HepG2 (cell line): ENCODE measurements around the gene CALR. TPM values are rescaled to one million over a fixed set of nuclear protein-coding genes. Genes with fewer than 3 reads are reported as not detected.

Source experiments
- ARNT ChIP-seq: fragments of 450-650 bp; IDR thresholded peaks from 2 replicates; pipeline ENCODE4 v1.6.1; 2017
- KDM2A ChIP-seq: sonication (generic); formaldehyde crosslinking; IDR thresholded peaks from 2 replicates; pipeline ENCODE4 v1.4.0; 2020; ENCODE audit warnings: low read depth, missing genetic modification reagents, borderline replicate concordance
- SNAI1 ChIP-seq: sonication (generic); formaldehyde crosslinking; IDR thresholded peaks from 2 replicates; pipeline ENCODE4 v1.5.0; 2020; ENCODE audit warnings: mild to moderate bottlenecking, missing genetic modification reagents, borderline replicate concordance
- SOX5 ChIP-seq: IDR thresholded peaks from 2 replicates; pipeline ENCODE4 v1.6.1; 2016; ENCODE audit warnings: borderline replicate concordance
- U2AF1 ChIP-seq: fragments of 200-400 bp; formaldehyde crosslinking; optimal IDR thresholded peaks from 2 replicates; pipeline ENCODE3; 2017; ENCODE audit warnings: mild to moderate bottlenecking, low read depth, low read length
- ZNF136 ChIP-seq: sonication (generic); formaldehyde crosslinking; IDR thresholded peaks from 2 replicates; pipeline ENCODE4 v1.8.1; 2022; ENCODE audit warnings: low read depth, mild to moderate bottlenecking, moderate library complexity, missing genetic modification reagents
- ZNF382 ChIP-seq: sonication (generic); formaldehyde crosslinking; IDR thresholded peaks from 2 replicates; pipeline ENCODE4 v1.5.0; 2020; ENCODE audit warnings: missing genetic modification reagents, mild to moderate bottlenecking, borderline replicate concordance
- ZNF549 ChIP-seq: sonication (generic); formaldehyde crosslinking; IDR thresholded peaks from 2 replicates; pipeline ENCODE4 v1.5.0; 2020; ENCODE audit warnings: missing genetic modification reagents
- polyA plus RNA-seq, 8 experiments: library from polyadenylated mRNA; depleted of rRNA in 3 of 8; stranded (reverse) in 7 of 8; unstranded in 1 of 8; fragments of >200 nt; fragmentation: Illumina TruSeq in 4 of 8; extraction: Trizol in 4 of 8; gene quantifications; 2 replicates each; pipeline versions ENCODE4 v1.2.1 to v1.2.3, GENCODE V29; 2011 to 2016; ENCODE audit warnings: low read depth in 4 of 8, missing spikeins in 1 of 8, mixed read lengths in 1 of 8; ENCODE audit not compliant: insufficient read depth in 1 of 8
- total RNA-seq, 5 experiments: library from RNA; depleted of rRNA; stranded (reverse); fragments of >200 nt; fragmentation: Illumina TruSeq; extraction: Trizol; gene quantifications; 2 replicates each; pipeline ENCODE4 v1.2.3, GENCODE V29; 2016; ENCODE audit warnings: low read depth in 1 of 5
- TF ChIP-seq, protein P1 (sequence below): sonication (generic); formaldehyde crosslinking; IDR thresholded peaks from 2 replicates; pipeline ENCODE4 v1.5.0; 2020; ENCODE audit warnings: mild to moderate bottlenecking, missing genetic modification reagents, borderline replicate concordance
- TF ChIP-seq, protein P2 (sequence below): IDR thresholded peaks from 2 replicates; pipeline ENCODE4 v1.6.1; 2016; ENCODE audit warnings: missing genetic modification reagents, missing compliant biosample characterization
- TF ChIP-seq, protein P3 (sequence below): sonication (generic); formaldehyde crosslinking; IDR thresholded peaks from 2 replicates; pipeline ENCODE4 v1.5.1; 2020; ENCODE audit warnings: missing genetic modification reagents, mild to moderate bottlenecking, borderline replicate concordance
- TF ChIP-seq, protein P4 (sequence below): sonication (generic); formaldehyde crosslinking; IDR thresholded peaks from 2 replicates; pipeline ENCODE4 v1.4.0; 2020; ENCODE audit warnings: missing genetic modification reagents
- TF ChIP-seq, protein P5 (sequence below): sonication (generic); formaldehyde crosslinking; IDR thresholded peaks from 2 replicates; pipeline ENCODE4 v1.4.0; 2020; ENCODE audit warnings: mild to moderate bottlenecking, low read depth, missing genetic modification reagents
- TF ChIP-seq, protein P6 (sequence below): sonication (generic); formaldehyde crosslinking; IDR thresholded peaks from 2 replicates; pipeline ENCODE4 v1.4.0; 2020; ENCODE audit warnings: low read depth, mild to moderate bottlenecking, missing genetic modification reagents
- TF ChIP-seq, protein P7 (sequence below): sonication (generic); formaldehyde crosslinking; IDR thresholded peaks from 2 replicates; pipeline ENCODE4 v1.4.0; 2020; ENCODE audit warnings: mild to moderate bottlenecking, missing genetic modification reagents

Gene CALR
- total and polyA plus RNA-seq, 2 of the 13 experiments (the other 11 are each of a cell fraction or from before 2014, with no cell fraction given) = 898 to 934 TPM

DNA sequence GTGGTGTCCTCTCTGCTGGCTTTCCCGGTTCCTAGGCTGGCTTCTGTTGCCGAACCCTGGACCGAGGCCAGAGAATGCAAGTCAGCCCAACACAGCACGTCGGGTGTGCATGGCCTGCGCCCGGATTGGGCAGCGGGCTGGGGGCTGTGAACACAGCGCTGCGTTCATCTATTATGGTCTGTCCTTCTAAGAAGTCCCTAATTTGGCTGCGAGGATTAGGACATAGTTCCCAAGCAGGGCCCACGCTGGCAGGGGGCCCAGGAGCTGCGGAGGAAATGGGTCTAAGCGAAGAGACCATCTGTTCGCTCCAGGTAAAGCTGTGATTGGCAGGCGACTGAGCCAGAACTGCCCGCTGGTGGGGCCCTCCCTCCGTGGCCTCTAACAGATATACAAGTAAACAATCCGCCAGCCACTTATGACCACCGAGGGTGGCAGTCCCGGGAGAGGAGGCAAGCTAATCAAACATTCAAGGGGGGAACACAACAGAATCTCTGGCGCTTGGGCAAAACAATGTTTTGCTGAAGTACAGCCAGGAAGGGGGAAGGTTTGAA, 25.3 kb upstream of the CALR start (continued):
- TF ChIP-seq, protein P1, sequence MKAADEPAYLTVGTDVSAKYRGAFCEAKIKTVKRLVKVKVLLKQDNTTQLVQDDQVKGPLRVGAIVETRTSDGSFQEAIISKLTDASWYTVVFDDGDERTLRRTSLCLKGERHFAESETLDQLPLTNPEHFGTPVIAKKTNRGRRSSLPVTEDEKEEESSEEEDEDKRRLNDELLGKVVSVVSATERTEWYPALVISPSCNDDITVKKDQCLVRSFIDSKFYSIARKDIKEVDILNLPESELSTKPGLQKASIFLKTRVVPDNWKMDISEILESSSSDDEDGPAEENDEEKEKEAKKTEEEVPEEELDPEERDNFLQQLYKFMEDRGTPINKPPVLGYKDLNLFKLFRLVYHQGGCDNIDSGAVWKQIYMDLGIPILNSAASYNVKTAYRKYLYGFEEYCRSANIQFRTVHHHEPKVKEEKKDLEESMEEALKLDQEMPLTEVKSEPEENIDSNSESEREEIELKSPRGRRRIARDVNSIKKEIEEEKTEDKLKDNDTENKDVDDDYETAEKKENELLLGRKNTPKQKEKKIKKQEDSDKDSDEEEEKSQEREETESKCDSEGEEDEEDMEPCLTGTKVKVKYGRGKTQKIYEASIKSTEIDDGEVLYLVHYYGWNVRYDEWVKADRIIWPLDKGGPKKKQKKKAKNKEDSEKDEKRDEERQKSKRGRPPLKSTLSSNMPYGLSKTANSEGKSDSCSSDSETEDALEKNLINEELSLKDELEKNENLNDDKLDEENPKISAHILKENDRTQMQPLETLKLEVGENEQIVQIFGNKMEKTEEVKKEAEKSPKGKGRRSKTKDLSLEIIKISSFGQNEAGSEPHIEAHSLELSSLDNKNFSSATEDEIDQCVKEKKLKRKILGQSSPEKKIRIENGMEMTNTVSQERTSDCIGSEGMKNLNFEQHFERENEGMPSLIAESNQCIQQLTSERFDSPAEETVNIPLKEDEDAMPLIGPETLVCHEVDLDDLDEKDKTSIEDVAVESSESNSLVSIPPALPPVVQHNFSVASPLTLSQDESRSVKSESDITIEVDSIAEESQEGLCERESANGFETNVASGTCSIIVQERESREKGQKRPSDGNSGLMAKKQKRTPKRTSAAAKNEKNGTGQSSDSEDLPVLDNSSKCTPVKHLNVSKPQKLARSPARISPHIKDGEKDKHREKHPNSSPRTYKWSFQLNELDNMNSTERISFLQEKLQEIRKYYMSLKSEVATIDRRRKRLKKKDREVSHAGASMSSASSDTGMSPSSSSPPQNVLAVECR (CRISPR knock-in tag) = peak; percentile 43; the same call in 1 of the 2 replicates
- TF ChIP-seq, protein P2, sequence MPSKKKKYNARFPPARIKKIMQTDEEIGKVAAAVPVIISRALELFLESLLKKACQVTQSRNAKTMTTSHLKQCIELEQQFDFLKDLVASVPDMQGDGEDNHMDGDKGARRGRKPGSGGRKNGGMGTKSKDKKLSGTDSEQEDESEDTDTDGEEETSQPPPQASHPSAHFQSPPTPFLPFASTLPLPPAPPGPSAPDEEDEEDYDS (CRISPR knock-in tag) = peak; percentile 31; the same call in 1 of the 2 replicates
- TF ChIP-seq, protein P3, sequence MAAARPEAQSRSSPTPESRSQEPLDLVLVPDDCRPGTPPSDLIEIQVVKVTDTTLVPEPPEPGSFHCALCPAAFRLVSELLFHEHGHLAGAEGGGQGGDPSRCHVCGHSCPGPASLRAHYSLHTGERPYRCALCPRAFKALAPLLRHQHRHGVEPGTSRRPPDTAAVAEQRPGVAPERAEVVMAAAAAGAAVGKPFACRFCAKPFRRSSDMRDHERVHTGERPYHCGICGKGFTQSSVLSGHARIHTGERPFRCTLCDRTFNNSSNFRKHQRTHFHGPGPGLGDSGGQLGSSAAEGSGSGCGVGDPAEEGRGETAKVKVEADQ = no peak
- TF ChIP-seq ARNT (no peak), U2AF1 (no peak), SNAI1 (CRISPR knock-in tag) (no peak), ZNF549 (CRISPR knock-in tag) (no peak), KDM2A (peak; percentile 66), ZNF136 (0 out of 2 replicates have a peak, but pooled peaks have one; percentile 69), ZNF382 (CRISPR knock-in tag) (no peak), SOX5 (peak; percentile 29; the same call in 1 of the 2 replicates)
- TF ChIP-seq, protein P4, sequence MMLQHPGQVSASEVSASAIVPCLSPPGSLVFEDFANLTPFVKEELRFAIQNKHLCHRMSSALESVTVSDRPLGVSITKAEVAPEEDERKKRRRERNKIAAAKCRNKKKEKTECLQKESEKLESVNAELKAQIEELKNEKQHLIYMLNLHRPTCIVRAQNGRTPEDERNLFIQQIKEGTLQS (CRISPR knock-in tag) = no peak
- TF ChIP-seq, protein P5, sequence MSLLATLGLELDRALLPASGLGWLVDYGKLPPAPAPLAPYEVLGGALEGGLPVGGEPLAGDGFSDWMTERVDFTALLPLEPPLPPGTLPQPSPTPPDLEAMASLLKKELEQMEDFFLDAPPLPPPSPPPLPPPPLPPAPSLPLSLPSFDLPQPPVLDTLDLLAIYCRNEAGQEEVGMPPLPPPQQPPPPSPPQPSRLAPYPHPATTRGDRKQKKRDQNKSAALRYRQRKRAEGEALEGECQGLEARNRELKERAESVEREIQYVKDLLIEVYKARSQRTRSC (CRISPR knock-in tag) = 0 out of 2 replicates have a peak, but pooled peaks have one; percentile 39
- TF ChIP-seq, protein P6, sequence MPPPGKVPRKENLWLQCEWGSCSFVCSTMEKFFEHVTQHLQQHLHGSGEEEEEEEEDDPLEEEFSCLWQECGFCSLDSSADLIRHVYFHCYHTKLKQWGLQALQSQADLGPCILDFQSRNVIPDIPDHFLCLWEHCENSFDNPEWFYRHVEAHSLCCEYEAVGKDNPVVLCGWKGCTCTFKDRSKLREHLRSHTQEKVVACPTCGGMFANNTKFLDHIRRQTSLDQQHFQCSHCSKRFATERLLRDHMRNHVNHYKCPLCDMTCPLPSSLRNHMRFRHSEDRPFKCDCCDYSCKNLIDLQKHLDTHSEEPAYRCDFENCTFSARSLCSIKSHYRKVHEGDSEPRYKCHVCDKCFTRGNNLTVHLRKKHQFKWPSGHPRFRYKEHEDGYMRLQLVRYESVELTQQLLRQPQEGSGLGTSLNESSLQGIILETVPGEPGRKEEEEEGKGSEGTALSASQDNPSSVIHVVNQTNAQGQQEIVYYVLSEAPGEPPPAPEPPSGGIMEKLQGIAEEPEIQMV (CRISPR knock-in tag) = 0 out of 2 replicates have a peak, but pooled peaks have one; percentile 45
- TF ChIP-seq, protein P7, sequence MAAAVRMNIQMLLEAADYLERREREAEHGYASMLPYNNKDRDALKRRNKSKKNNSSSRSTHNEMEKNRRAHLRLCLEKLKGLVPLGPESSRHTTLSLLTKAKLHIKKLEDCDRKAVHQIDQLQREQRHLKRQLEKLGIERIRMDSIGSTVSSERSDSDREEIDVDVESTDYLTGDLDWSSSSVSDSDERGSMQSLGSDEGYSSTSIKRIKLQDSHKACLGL (CRISPR knock-in tag) = no peak
